Upper lobe of left lung (tissue), 6 donors: ENCODE results near the gene AZU1. TPM values are rescaled to one million over a fixed set of nuclear protein-coding genes. Genes with fewer than 3 reads are reported as not detected.

Experiments
- ATAC-seq, 2 donors: fragments of 200-7000 bp; cut with Tn5 transposase; one replicate each; pipeline ENCODE4 v1.9.1; 2022; ENCODE audit warnings: mild to moderate bottlenecking in 2 of 2, moderate library complexity in 2 of 2; ENCODE audit not compliant: low FRiP score in 2 of 2
- DNase-seq, 2 donors: peaks; one replicate each; pipeline ENCODE4 v3.0.0-alpha.2; 2019 to 2020
- H3K27ac ChIP-seq, 4 donors: fragments of 200-600 bp; sonication (generic); one replicate each; pipeline ENCODE4 v1.5.1; 2016 to 2019
- H3K27me3 ChIP-seq, 4 donors: fragments of 200-600 bp; sonication (generic); one replicate each; pipeline ENCODE4 v1.5.1; 2017 to 2019
- H3K36me3 ChIP-seq, 4 donors: fragments of 200-600 bp; sonication (generic); one replicate each; pipeline ENCODE4 v1.5.1; 2016 to 2019
- H3K4me1 ChIP-seq, 4 donors: fragments of 200-600 bp; sonication (generic); one replicate each; pipeline ENCODE4 v1.5.1; 2018 to 2019
- H3K4me3 ChIP-seq, 4 donors: fragments of 200-600 bp; sonication (generic); one replicate each; pipeline ENCODE4 v1.5.1; 2017 to 2019; ENCODE audit warnings: mild to moderate bottlenecking in 2 of 4, moderate library complexity in 1 of 4
- H3K9me3 ChIP-seq, 4 donors: fragments of 200-600 bp; sonication (generic); one replicate each; pipeline ENCODE4 v1.5.1; 2018 to 2019
- EP300 ChIP-seq, 4 donors: sonication (generic); formaldehyde crosslinking; IDR thresholded peaks; one replicate each; pipeline ENCODE4 v1.5.1; 2017; ENCODE audit warnings: antibody characterized with exemption in 4 of 4, control low read depth in 2 of 4
- POLR2A ChIP-seq, 4 donors: fragments of 450-650 bp; IDR thresholded peaks; one replicate each; pipeline ENCODE4 v1.5.1; 2016 to 2017; ENCODE audit warnings: antibody characterized with exemption in 4 of 4, mild to moderate bottlenecking in 2 of 4
- POLR2AphosphoS5 ChIP-seq, 2 donors: sonication (generic); formaldehyde crosslinking; IDR thresholded peaks; one replicate each; pipeline ENCODE4 v1.5.1; 2017; ENCODE audit warnings: antibody characterized with exemption in 2 of 2
- WGBS, 2 donors: methylation state at CpG; one replicate each; pipeline ENCODE4 v1.1.5; 2017 to 2018; 5-methylcytosine and 5-hydroxymethylcytosine counted together
- total RNA-seq, 6 donors: library from RNA; depleted of rRNA in 4 of 6; stranded (reverse); fragments of >200 nt in 4 of 6; gene quantifications; one replicate each; pipeline versions ENCODE4 v1.1.0 to v1.2.1, GENCODE V29; 2016 to 2021
- TF ChIP-seq, protein P1 (sequence below), 6 experiments: fragments of 450-650 bp in 4 of 6; fragments of 200-600 bp in 2 of 6; sonication (generic) in 2 of 6; IDR thresholded peaks; one replicate each; pipeline ENCODE4 v1.5.1; 2016 to 2019; ENCODE audit warnings: antibody characterized with exemption in 6 of 6
- donor health status: DM: no; HTN: no; CAD: no; lungs with moderate emphysema.
- donor health status: DM: no; HTN: yes; CAD: no; lungs with severe emphysema.

Gene AZU1
- total RNA-seq, 6 donors from 2014 or later: 2.0 to 13.6 (median 5.3) TPM

DNA sequence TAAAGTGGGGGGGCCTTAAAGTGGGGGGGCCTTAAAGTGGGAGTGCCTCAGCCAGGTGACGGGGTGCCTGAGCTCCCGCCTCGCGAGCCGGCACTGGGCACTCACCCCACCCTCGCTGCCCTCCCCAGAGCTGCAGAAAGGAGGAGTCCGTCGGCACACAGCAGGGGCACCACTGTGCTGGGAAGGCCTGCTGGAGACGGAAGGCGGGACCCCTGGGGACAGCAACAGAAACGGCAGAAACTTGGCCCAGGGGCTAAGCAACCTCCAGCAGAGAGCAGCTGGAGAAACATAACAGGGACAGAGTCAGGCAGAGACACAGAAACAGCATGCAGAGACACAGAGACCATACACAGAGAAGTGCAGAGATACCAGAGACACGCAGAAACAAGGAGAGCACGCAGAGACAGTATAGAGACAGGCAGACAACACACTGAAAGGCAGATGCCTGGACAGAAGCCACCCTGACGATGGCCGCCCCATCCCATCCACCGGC is 39.7 kb downstream of the AZU1 start:
- ATAC-seq: no peak
- WGBS, 2 donors: 84 to 89% methylated on average over 12 to 16 of the region's 16 CpGs
- H3K36me3 ChIP-seq: peaks cover 0 to 46% (median 37%) of the 10 kb centered on the region in 4 donors
- TF ChIP-seq EP300 (IDR thresholded peaks at IDR 0.05): no peak
- no peak for TF ChIP-seq POLR2AphosphoS5 (IDR thresholded peaks at IDR 0.05)
- TF ChIP-seq POLR2A (IDR thresholded peaks at IDR 0.05): no peak
- TF ChIP-seq, protein P1, sequence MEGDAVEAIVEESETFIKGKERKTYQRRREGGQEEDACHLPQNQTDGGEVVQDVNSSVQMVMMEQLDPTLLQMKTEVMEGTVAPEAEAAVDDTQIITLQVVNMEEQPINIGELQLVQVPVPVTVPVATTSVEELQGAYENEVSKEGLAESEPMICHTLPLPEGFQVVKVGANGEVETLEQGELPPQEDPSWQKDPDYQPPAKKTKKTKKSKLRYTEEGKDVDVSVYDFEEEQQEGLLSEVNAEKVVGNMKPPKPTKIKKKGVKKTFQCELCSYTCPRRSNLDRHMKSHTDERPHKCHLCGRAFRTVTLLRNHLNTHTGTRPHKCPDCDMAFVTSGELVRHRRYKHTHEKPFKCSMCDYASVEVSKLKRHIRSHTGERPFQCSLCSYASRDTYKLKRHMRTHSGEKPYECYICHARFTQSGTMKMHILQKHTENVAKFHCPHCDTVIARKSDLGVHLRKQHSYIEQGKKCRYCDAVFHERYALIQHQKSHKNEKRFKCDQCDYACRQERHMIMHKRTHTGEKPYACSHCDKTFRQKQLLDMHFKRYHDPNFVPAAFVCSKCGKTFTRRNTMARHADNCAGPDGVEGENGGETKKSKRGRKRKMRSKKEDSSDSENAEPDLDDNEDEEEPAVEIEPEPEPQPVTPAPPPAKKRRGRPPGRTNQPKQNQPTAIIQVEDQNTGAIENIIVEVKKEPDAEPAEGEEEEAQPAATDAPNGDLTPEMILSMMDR (IDR thresholded peaks at IDR 0.05): no peak
- no peak for DNase-seq
- no peak overlapping the region for H3K27ac ChIP-seq
- H3K27me3 ChIP-seq: no peaks in the 10 kb centered on the region
- peaks cover 17 to 25% (median 25%) of the 10 kb centered on the region in 4 donors for H3K4me1 ChIP-seq
- no peak overlapping the region for H3K4me3 ChIP-seq
- no peaks in the 10 kb centered on the region for H3K9me3 ChIP-seq

DNA sequence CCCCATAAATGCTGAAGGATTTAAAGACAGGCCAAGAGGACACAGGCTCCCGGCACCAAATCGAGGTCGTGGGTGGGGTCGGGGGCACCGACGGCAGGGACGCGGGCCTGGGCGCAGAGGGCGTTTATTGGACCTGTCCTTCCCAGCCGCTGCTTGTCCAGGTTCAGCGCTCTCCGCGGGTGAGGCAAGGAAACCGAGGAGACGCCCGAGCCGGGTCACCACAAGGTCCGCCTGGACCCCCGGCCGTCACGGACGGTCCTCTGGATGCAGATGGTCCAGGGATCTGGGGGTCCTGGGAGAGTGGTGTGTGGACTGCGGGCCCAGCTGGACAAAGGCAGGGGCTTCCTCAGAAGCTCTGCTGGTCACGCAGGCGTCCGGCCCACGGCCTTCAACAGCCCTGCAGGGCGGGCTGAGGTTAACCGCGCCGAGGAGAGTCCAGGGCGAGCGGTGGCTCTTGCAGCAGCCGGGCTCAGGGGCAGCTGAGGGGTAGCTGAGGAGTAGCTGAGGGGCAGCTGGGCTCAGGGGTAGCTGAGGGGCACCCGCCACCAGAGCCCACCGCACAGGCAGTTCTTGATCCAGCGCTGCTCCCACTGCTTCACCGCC is 40.3 kb downstream of the AZU1 start:
- no peak for ATAC-seq
- H3K36me3 ChIP-seq: peaks cover 0 to 48% (median 37%) of the 10 kb centered on the region in 4 donors
- peak in 1 of 2 donors; percentile 86 for DNase-seq
- H3K27ac ChIP-seq: peak overlapping the region in 2 of 4 donors; percentile 60 to 83
- H3K9me3 ChIP-seq: no peaks in the 10 kb centered on the region
- TF ChIP-seq EP300 (IDR thresholded peaks at IDR 0.05) (no peak), POLR2AphosphoS5 (IDR thresholded peaks at IDR 0.05) (no peak), POLR2A (IDR thresholded peaks at IDR 0.05) (no peak)
- TF ChIP-seq, protein P1 (IDR thresholded peaks at IDR 0.05): no peak
- H3K4me1 ChIP-seq: peaks cover 15 to 26% (median 24%) of the 10 kb centered on the region in 4 donors
- H3K4me3 ChIP-seq: no peak overlapping the region
- WGBS, 2 donors: 93 to 97% methylated on average over 23 to 38 of the region's 39 CpGs
- H3K27me3 ChIP-seq: no peaks in the 10 kb centered on the region

DNA sequence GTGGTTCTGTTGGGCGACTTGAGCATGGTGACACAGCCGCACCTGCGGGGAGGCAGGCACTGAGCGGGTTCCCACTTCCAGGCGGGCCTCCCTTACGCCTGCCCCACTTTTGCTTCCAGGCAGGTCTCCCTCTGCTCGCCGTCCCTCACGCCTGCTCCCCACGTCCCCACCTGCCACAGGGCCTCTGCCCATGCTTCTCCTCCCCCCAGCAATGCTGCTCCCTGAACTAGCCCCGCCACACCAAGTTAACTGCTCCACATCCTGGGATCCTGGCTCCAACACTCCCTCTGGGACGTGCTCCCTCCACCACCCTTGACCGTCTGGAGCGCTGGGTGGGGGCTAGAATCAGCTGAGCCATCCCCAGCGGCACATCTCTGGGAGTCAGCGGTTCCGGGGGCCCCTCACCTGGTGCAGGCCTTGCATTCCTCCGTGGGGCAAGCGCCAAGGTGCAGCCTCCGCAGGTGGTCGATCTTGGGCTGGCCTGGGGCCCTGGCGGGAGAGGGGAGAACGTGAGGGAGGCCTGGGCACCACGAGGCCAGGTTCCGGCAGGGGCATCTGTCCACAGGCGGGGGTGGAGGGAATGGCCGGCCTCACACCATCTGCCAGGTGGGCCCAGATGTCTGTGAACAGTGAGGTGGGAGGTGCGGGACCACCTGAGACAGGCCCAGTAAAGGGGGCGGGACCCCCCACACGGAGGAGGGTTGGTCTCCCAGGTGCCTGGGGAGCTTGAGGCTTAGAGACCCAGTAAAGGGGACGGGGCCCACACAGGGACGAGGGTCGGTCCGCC is 41.0 kb downstream of the AZU1 start:
- WGBS, 2 donors: 95% methylated on average over 29 to 31 of the region's 34 CpGs
- H3K9me3 ChIP-seq: no peaks in the 10 kb centered on the region
- H3K4me1 ChIP-seq: peaks cover 11 to 21% (median 18%) of the 10 kb centered on the region in 4 donors
- H3K27me3 ChIP-seq: no peaks in the 10 kb centered on the region
- peak overlapping the region in 3 of 4 donors; percentile 60 to 83 (median 75) for H3K27ac ChIP-seq
- no peak for TF ChIP-seq POLR2AphosphoS5 (IDR thresholded peaks at IDR 0.05)
- TF ChIP-seq EP300 (IDR thresholded peaks at IDR 0.05): no peak
- no peak for TF ChIP-seq POLR2A (IDR thresholded peaks at IDR 0.05)
- TF ChIP-seq, protein P1 (IDR thresholded peaks at IDR 0.05): no peak
- H3K36me3 ChIP-seq: peaks cover 0 to 52% (median 39%) of the 10 kb centered on the region in 4 donors
- ATAC-seq (no peak), DNase-seq (peak in 1 of 2 donors; percentile 80)
- H3K4me3 ChIP-seq: no peak overlapping the region

DNA sequence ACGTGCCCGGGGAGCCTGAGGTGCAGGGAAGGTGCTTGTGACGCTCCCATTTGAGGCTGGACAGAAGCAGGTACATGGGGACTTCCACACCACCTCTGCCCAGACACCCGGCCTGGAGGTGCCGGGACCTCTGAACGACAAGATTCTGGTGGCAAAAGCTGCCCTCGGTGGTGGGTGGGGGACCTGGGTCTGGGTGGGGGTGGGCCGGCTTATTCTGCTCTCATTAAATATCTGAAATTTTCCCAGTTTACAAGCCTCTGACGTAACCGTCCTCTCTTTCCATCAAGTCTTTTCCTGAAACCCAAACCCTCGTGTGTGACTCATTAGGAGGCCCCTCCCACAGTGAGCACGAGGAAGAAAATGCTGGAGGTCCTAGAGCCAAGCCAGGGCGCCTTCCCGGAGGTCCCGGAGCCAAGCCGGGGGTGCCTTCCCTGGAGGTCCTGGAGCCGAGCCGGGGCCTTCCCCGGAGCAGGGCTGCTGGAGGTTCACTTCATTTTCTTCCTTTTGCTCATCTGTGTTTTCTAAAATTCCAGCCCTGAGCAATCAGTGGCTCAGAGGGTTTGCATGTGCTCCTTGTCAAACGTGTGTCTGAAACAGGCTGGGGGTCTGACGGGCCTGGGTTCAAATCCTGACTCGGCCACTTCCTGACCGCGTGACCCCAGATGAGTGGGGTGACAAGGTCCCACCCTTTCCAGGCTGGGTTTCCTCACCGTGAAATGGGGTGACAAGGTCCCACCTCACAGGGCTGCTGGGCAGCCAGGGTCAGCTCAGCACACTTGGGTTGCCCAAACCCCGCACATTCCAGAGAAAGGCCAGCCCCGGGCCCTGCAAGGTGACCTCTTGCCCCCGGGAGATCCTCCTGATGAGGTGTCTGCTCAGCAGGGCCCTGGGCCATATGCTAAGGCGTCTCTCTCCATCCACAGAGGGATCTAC is 41.9 kb downstream of the AZU1 start:
- 75 to 83% methylated on average over 23 to 25 of the region's 29 CpGs for WGBS, 2 donors
- peak; percentile 42 to 89 for DNase-seq
- ATAC-seq: peak; percentile 47 to 73
- peak overlapping the region; percentile 60 to 83 (median 72) for H3K27ac ChIP-seq
- no peaks in the 10 kb centered on the region for H3K9me3 ChIP-seq
- H3K36me3 ChIP-seq: peaks cover 0 to 61% (median 42%) of the 10 kb centered on the region in 4 donors
- H3K27me3 ChIP-seq: no peaks in the 10 kb centered on the region
- TF ChIP-seq POLR2AphosphoS5 (IDR thresholded peaks at IDR 0.05) (peak in 1 of 2 donors; percentile 64), POLR2A (IDR thresholded peaks at IDR 0.05) (no peak), EP300 (IDR thresholded peaks at IDR 0.05) (no peak)
- TF ChIP-seq, protein P1 (IDR thresholded peaks at IDR 0.05): no peak
- no peak overlapping the region for H3K4me3 ChIP-seq
- H3K4me1 ChIP-seq: peaks cover 9 to 21% (median 15%) of the 10 kb centered on the region in 4 donors
